Measurements from ENCODE around the gene TDP1. TPM values are rescaled to one million over a fixed set of nuclear protein-coding genes. Genes with fewer than 3 reads are reported as not detected.

The TDP1 gene
- total and polyA plus RNA-seq, 2 of the 13 experiments (the other 11 are each of a cell fraction or from before 2014, with no cell fraction given): 16.4 to 31.2 TPM

GRCh38 chr14:89907655-89908054, 48.1 kb upstream of the TDP1 start:
- no peaks in the 10 kb centered on the region for H4K20me1 ChIP-seq (ENCODE audit: insufficient read depth, low read length)
- in situ Hi-C loops (cut with HindIII; ENCODE audit: extremely low pct_ligation_motif_present, low pct_unique_long_range_greater_than_20kb): loop anchor here (10.0 to 25.0 kb wide), 3 partner anchors 123 to 670 kb away; partner anchors contain the start of gene FOXN3
- peaks cover 54% of the 10 kb centered on the region for H3K4me1 ChIP-seq (ENCODE audit: insufficient read depth, low read length)
- TF ChIP-seq ZMYM4 (CRISPR knock-in tag; IDR thresholded peaks at IDR 0.05) (0 out of 2 replicates have a peak, but pooled peaks have one; percentile 25), ZBTB43 (CRISPR knock-in tag; conservative IDR thresholded peaks at IDR 0.05) (no peak), ZSCAN25 (CRISPR knock-in tag; IDR thresholded peaks at IDR 0.05) (no peak), ZMYM3 (CRISPR knock-in tag; IDR thresholded peaks at IDR 0.05) (0 out of 2 replicates have a peak, but pooled peaks have one; percentile 14), ARID3A (IDR thresholded peaks at IDR 0.05; ENCODE audit: low read depth, low read length) (no peak), ZBTB42 (CRISPR knock-in tag; IDR thresholded peaks at IDR 0.05) (no peak), ADNP (CRISPR knock-in tag; IDR thresholded peaks at IDR 0.05) (no peak), ZNF496 (CRISPR knock-in tag; IDR thresholded peaks at IDR 0.05; ENCODE audit: insufficient replicate concordance) (no peak), ZNF713 (CRISPR knock-in tag; IDR thresholded peaks at IDR 0.05) (no peak), ZNF670 (CRISPR knock-in tag; IDR thresholded peaks at IDR 0.05; ENCODE audit: borderline replicate concordance) (no peak), ZNF629 (CRISPR knock-in tag; conservative IDR thresholded peaks at IDR 0.05) (peak; percentile 31; the same call in 1 of the 2 replicates), IKZF1 (IDR thresholded peaks at IDR 0.05) (no peak), SUZ12 (IDR thresholded peaks at IDR 0.05; ENCODE audit: low read depth, low read length) (no peak), ZFY (CRISPR knock-in tag; IDR thresholded peaks at IDR 0.05) (no peak), ZNF75D (CRISPR knock-in tag; IDR thresholded peaks at IDR 0.05; ENCODE audit: borderline replicate concordance) (no peak), NR0B2 (CRISPR knock-in tag; IDR thresholded peaks at IDR 0.05) (no peak), ZNF329 (CRISPR knock-in tag; IDR thresholded peaks at IDR 0.05; ENCODE audit: low read depth) (no peak), GATA4 (IDR thresholded peaks at IDR 0.05; ENCODE audit: borderline replicate concordance, low read depth) (no peak), TP53 (CRISPR knock-in tag; conservative IDR thresholded peaks at IDR 0.05) (no peak)
- H2AFZ ChIP-seq (ENCODE audit: low read length): no peak overlapping the region
- BruUV-seq (replicated peaks): no TSS peak
- intact Hi-C loops (cut with micrococcal nuclease; ENCODE audit: unreplicated experiment): no loop called here
- H3K27me3 ChIP-seq (ENCODE audit: control insufficient read depth in 1 of 2, insufficient read depth in 2 of 2, low read length in 2 of 2): no peaks in the 10 kb centered on the region
- H3K36me3 ChIP-seq (replicated peaks in 1 of 2; ENCODE audit: control insufficient read depth in 1 of 2, insufficient read depth in 2 of 2, low read length in 2 of 2): no peaks in the 10 kb centered on the region
- H3K79me2 ChIP-seq (ENCODE audit: insufficient read depth, low read length): peaks cover 2% of the 10 kb centered on the region
- no peaks in the 10 kb centered on the region for H3K9me3 ChIP-seq (ENCODE audit: low read length)
- ATAC-seq (no peak), DNase-seq (ENCODE audit: low spot score) (no peak), FAIRE-seq (no peak)
- WGBS (ENCODE audit: low lambda C conversion rate): 88% methylated on average over 4 of the region's 4 CpGs
- H3K4me3 ChIP-seq (replicated peaks in 1 of 3; ENCODE audit: insufficient read depth in 1 of 3, low read depth in 2 of 3, low read length in 3 of 3): no peak overlapping the region
- no peak overlapping the region for H3K4me2 ChIP-seq (ENCODE audit: low read depth, low read length)
- CTCF ChIA-PET (ENCODE audit: low intra/inter-chr PET ratio, low total read pairs): no interaction called here
- no peak overlapping the region for H3K27ac ChIP-seq (ENCODE audit: extremely low read length, insufficient read depth, low read length)
- POLR2A ChIA-PET: no interaction called here
- H3K9ac ChIP-seq (ENCODE audit: insufficient read depth, low read depth, low read length): no peak overlapping the region

Data from HepG2 (cell line).